ENCODE data around the gene ATRN. TPM values are rescaled to one million over a fixed set of nuclear protein-coding genes. Genes with fewer than 3 reads are reported as not detected.

The ATRN gene
- total and polyA plus RNA-seq, 2 experiments from 2014 or later = 2.2 to 18.3 TPM

DNA sequence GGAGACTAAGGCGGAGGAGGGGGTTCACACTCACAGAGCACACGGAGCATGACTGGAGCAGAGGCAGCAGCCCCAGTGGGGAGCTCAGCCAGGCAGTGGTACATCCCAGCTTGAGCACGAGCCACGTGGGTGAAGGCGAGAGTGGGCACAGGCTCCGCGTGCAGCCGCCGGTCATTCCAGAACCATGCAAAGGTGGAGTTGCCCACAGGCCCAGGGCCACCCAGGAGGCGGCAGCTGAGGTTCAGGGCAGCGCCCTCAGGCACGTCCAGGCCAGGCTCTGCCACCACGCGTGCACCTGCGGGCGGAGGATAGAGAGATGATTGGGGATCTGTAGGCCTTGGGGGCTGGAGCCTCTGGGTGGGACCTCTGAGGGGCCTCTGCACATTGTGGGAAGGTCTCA is 220.5 kb downstream of the ATRN start:
- H3K27me3 ChIP-seq (ENCODE audit: insufficient read depth) = no peaks in the 10 kb centered on the region
- TF ChIP-seq ZNF462 (CRISPR knock-in tag; IDR thresholded peaks at IDR 0.05) = no peak
- TF ChIP-seq, protein P1, sequence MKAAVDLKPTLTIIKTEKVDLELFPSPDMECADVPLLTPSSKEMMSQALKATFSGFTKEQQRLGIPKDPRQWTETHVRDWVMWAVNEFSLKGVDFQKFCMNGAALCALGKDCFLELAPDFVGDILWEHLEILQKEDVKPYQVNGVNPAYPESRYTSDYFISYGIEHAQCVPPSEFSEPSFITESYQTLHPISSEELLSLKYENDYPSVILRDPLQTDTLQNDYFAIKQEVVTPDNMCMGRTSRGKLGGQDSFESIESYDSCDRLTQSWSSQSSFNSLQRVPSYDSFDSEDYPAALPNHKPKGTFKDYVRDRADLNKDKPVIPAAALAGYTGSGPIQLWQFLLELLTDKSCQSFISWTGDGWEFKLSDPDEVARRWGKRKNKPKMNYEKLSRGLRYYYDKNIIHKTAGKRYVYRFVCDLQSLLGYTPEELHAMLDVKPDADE (IDR thresholded peaks at IDR 0.05) = no peak
- no peak for TF ChIP-seq EZH2 (IDR thresholded peaks at IDR 0.05; ENCODE audit: low read depth, unreplicated experiment)
- no peak for TF ChIP-seq ZNF114 (CRISPR knock-in tag; IDR thresholded peaks at IDR 0.05)
- TF ChIP-seq JUNB (IDR thresholded peaks at IDR 0.05; ENCODE audit: unreplicated experiment) = no peak
- TF ChIP-seq CTCF (conservative IDR thresholded peaks at IDR 0.05; ENCODE audit: low read depth in 2 of 2) = no peak
- TF ChIP-seq ZNF331 (CRISPR knock-in tag; IDR thresholded peaks at IDR 0.05; ENCODE audit: low read depth) = no peak
- no peak for TF ChIP-seq EZH2phosphoT487 (IDR thresholded peaks at IDR 0.05; ENCODE audit: unreplicated experiment)
- no peak for TF ChIP-seq STAT1 (IDR thresholded peaks at IDR 0.05; ENCODE audit: unreplicated experiment)
- TF ChIP-seq, protein P2, sequence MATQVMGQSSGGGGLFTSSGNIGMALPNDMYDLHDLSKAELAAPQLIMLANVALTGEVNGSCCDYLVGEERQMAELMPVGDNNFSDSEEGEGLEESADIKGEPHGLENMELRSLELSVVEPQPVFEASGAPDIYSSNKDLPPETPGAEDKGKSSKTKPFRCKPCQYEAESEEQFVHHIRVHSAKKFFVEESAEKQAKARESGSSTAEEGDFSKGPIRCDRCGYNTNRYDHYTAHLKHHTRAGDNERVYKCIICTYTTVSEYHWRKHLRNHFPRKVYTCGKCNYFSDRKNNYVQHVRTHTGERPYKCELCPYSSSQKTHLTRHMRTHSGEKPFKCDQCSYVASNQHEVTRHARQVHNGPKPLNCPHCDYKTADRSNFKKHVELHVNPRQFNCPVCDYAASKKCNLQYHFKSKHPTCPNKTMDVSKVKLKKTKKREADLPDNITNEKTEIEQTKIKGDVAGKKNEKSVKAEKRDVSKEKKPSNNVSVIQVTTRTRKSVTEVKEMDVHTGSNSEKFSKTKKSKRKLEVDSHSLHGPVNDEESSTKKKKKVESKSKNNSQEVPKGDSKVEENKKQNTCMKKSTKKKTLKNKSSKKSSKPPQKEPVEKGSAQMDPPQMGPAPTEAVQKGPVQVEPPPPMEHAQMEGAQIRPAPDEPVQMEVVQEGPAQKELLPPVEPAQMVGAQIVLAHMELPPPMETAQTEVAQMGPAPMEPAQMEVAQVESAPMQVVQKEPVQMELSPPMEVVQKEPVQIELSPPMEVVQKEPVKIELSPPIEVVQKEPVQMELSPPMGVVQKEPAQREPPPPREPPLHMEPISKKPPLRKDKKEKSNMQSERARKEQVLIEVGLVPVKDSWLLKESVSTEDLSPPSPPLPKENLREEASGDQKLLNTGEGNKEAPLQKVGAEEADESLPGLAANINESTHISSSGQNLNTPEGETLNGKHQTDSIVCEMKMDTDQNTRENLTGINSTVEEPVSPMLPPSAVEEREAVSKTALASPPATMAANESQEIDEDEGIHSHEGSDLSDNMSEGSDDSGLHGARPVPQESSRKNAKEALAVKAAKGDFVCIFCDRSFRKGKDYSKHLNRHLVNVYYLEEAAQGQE (IDR thresholded peaks at IDR 0.05; ENCODE audit: unreplicated experiment) = no peak
- TF ChIP-seq CREB1 (CRISPR knock-in tag; IDR thresholded peaks at IDR 0.05; ENCODE audit: low read depth) = no peak
- no peak for TF ChIP-seq NANOG (IDR thresholded peaks at IDR 0.05; ENCODE audit: borderline replicate concordance)
- TF ChIP-seq POLR2AphosphoS5 (IDR thresholded peaks at IDR 0.05; ENCODE audit: low read depth) = no peak
- H4K20me1 ChIP-seq (replicated peaks; ENCODE audit: insufficient read depth) = no peaks in the 10 kb centered on the region
- H3K4me3 ChIP-seq = no peak overlapping the region
- Mint-ChIP-seq H3K4me3 (no peak overlapping the region), H3K27me3 (ENCODE audit: insufficient read depth, low read depth, poor library complexity) (peaks cover 18% of the 10 kb centered on the region), H3K27ac (no peak overlapping the region), H3K36me3 (ENCODE audit: low read depth) (no peaks in the 10 kb centered on the region; the same call in 2 of the 3 replicates), H3K4me1 (peaks cover 7% of the 10 kb centered on the region), H3K9me3 (peaks cover 2% of the 10 kb centered on the region; the same call in 1 of the 3 replicates)
- H3F3A ChIP-seq (replicated peaks; ENCODE audit: low read depth) = no peaks in the 10 kb centered on the region
- no peak overlapping the region for H3K27ac ChIP-seq (ENCODE audit: low read depth)
- DNase-seq (ENCODE audit: low spot score) (no peak), ATAC-seq (no peak)
- peaks cover 11% of the 10 kb centered on the region; the same call in 1 of the 2 replicates for H3K4me1 ChIP-seq (ENCODE audit: insufficient read depth)
- no peak overlapping the region for H2AFZ ChIP-seq
- 0 out of 2 replicates have a peak, but pooled peaks cover 3% of the 10 kb centered on the region for H3K9me2 ChIP-seq (ENCODE audit: insufficient read depth)
- H3K36me3 ChIP-seq (ENCODE audit: insufficient read depth) = no peaks in the 10 kb centered on the region
- H3K4me2 ChIP-seq = no peak overlapping the region
- H3K79me2 ChIP-seq (replicated peaks; ENCODE audit: insufficient read depth) = no peaks in the 10 kb centered on the region
